T-helper 2 cell (primary cell): ENCODE results near the gene OR5AS1.
"Not testable (repeated sequence)": the region's sequence is repeated elsewhere in the genome, so short reads cannot be mapped to it uniquely, and the experiment has no call there.

Experiments
- DNase-seq, 5 experiments: peaks; one replicate each; pipeline versions ENCODE4 v3.0.0 to v3.0.0-alpha.2; 2012 to 2022
- total RNA-seq, 2 donors: gene quantifications; one replicate each; lab custom pipeline; 2026; lab: John Stamatoyannopoulos, UW

The OR5AS1 gene
- total RNA-seq = 0 reads per million in 2 donors

DNA sequence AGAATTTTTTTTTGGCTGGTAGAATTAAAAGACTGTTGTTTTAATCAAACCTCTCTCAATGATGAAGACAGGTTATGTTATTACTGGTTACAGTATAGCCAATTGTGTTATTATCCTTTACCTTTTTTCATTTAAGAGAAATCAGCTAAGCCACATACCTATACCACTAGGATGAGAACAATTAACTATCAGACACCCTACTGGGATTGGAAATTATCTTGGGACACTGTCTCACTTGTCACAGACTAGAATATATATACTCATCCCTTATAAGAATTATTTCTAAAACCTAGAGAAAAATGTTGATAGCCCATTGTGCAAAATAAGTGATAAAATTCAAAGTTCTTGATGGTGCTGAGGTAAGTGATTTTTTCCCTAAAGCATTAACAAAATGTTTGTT, at the start of gene OR5AS1:
Gene OR5AS1 (plus strand): TSS at position 301 of the 400 bp plus-strand sequence. CDS start 2,765 bp downstream, outside the sequence.
- no peak for DNase-seq

DNA sequence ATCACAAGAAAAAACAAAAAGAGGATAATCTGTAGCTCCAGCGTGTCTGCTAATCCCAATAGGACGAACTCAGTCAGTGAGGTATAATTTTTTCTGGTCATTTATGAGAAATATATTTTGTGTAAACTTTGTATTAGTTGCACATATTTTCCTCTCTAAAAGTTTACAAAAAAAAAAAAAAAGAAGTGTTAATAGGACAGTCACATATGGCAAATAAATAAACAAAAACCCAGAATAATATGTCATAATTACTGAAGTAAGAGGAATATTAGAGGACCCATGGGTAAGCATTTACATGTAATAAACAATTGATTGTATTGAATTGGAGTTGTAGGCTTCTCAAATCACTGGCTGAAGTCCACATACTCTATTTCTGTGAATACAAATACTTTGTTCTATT, 32.9 kb upstream of the OR5AS1 start, which contains the start of gene OR5F1:
Gene OR5F1 (minus strand): TSS at position 101 of the 400 bp plus-strand sequence. CDS start 0 bp downstream, at position 101.
- no peak for DNase-seq

DNA sequence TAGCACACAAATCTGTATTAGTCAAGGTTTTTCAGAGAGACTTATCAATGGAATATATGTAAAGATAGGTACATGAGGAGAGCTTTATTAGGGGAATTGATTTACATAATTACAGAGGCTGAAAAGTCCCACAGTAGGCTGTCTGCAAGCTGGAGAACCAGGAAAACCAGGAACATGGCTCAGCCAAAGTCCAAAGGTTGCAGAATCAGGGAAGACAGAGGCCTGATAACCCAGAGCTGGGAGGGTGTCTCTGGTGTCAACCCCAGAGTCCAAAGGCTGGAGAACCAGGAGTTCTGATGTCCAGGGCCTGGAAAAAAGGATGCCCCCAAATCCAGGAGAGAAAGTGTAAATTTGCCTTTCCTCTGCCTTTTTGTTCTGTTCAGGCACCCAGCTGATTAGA, 16.7 kb upstream of the OR5AS1 start:
- DNase-seq = no peak

DNA sequence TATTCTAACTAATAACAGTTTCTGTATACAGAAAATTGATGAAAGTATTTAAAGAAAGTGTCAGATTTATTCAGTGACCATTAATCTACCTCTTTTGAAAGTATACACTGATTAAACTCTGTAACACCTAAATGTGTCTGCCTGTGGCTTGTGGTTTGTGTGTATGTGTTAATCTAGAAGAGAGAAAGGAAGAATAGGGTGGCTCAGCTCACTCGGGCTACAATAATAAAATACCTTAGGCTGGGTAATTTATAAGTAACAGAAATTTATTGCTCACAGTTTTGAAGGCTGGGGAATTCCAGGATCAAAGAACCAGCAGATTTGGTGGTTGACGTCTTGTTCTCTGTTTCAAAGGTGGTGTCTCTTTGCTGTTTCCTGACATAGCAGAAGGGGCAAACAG, 13.6 kb upstream of the OR5AS1 start:
- DNase-seq = no peak

DNA sequence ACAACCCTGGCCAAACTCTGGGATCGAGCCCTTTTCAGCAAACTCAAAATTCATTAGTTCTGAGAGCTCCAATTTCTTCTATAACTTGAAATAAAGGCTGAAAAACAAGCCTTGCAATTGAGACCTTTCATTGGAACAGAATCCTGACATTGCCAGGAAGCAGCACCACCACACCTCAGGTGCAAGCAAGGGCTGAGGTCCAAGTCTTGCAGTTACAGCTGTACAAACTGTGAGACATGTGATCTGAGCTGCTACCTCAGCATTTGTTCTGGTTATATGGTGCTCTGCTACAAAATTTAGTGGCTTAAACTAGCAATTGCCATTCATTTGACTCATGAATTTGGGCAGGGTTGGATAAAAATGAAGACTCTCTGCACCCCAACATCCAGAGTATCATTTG, 18.1 kb downstream of the OR5AS1 start:
- DNase-seq = no peak

DNA sequence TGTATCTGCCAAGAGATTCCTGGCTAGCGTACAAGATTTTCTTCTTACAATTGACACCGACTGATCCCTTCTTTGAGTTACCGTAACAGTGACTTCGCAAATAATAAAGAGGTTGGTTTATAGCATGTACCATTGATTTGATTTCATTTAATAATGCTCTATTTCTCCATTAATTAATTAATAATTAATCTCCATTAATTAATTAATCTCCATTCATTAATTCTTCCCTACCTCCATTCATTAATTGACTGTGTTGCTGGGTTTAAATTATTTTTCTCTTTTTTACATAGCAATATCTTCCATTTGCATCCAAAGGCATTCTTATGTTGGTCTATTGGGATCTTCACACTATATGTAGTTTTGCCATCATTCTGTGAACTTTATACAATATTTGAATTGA, 21.0 kb downstream of the OR5AS1 start:
- DNase-seq = no peak

DNA sequence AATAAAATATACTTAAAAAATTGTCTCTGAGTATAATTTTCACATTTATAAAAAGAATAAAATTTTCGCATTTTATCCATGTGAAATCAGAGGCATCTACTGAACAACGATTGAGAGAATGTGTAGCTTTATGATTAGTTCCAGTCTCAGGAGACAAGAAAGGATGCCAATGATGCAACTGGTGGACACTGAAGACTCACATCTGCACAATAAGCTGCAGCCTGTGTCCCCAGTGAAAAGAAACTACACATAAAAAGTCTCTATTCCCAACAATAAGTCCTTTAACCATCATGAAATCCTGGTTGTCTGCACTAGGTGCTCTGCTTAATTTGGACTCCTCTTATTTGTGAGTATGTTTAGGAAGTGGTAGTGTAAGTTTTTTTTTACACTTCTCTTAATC, 22.0 kb downstream of the OR5AS1 start:
- no peak for DNase-seq

DNA sequence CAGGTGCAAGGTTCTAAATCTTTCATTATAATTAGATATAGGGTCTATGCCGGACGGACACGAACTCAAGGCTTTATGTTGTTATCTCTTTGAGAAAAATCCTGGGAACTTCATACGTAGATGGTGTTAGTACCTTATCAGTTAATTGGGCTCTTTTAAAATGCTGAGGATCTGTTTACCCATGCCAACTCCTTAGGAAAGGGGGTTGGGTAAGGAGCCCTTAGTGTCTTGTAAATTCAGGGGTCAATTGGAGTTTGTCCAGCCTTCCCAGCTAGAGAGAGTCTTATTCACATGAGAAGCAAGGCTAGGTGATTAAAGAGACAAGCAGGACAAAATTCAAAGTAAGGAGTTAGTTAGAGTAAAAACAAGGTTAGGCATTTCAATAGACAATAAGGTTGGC, 28.9 kb downstream of the OR5AS1 start:
- not testable (repeated sequence) for DNase-seq

DNA sequence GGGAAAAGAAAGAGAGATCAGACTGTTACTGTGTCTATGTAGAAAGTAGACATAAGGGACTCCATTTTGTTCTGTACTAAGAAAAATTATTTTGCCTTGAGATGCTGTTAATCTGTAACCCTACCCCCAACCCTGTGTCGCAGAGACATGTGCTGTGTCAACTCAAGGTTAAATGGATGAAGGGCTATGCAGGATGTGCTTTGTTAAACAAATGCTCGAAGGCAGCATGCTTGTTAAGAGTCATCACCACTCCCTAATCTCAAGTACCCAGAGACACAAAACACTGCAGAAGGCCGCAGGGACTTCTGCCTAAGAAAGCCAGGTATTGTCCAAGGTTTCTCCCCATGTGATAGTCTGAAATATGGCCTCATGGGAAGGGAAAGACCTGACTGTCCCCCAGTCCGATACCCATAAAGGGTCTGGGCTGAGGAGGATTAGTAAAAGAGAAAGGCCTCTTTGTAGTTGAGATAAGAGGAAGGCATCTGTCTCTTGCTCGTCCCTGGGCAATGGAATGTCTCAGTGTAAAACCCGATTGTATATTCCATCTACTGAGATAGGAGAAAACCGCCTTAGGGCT, 30.3 kb downstream of the OR5AS1 start:
- DNase-seq = not testable (repeated sequence)

DNA sequence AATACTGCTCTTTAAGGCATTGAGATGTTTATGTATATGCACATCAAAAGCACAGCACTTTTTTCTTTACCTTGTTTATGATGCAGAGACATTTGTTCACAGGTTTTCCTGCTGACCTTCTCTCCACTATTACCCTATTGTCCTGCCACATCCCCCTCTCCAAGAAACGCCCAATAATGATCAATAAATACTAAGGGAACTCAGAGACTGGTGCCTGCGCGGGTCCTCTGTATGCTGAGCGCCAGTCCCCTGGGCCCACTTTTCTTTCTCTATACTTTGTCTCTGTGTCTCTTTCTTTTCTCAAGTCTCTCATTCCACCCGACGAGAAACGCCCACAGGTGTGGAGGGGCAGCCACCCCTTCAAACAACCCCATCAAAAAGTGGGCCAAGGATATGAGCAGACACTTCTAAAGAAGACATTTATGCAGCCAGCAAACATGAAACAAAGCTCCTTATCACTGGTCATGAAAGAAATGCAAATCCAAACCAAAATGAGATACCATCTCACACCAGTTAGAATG, 30.9 kb downstream of the OR5AS1 start:
- not testable (repeated sequence) for DNase-seq

DNA sequence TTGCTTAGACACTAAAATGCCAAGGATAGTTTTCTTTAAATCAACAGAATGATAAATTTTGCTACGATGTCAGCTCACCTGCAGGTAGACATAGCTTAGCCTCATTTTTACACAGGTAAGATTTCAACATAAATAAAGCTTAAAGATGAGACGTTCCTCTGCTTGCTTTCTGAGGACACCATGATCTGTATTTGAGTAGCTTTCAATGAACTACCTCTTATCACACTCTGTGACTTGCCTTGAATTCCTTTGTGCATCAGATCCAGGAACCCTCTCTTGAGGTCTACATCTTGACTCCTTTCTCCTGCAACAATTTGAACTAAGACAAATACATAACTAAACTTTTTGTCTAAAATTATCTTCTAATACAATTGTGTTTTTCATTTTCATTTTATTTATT, 39.5 kb downstream of the OR5AS1 start:
- no peak for DNase-seq
